Liver (tissue), 2 donors: ENCODE data around the gene SUPT5H.

ENCODE experiments used
- RAD21 ChIP-seq, 2 donors: IDR thresholded peaks; 2 replicates each; pipeline ENCODE4 v1.6.1; 2016; ENCODE audit warnings: antibody characterized with exemption in 2 of 2, mild to moderate bottlenecking in 2 of 2
- YY1 ChIP-seq: IDR thresholded peaks from 2 replicates; pipeline ENCODE4 v1.6.1; 2016; ENCODE audit warnings: antibody characterized with exemption, mild to moderate bottlenecking
- donor health status: healthy.

DNA sequence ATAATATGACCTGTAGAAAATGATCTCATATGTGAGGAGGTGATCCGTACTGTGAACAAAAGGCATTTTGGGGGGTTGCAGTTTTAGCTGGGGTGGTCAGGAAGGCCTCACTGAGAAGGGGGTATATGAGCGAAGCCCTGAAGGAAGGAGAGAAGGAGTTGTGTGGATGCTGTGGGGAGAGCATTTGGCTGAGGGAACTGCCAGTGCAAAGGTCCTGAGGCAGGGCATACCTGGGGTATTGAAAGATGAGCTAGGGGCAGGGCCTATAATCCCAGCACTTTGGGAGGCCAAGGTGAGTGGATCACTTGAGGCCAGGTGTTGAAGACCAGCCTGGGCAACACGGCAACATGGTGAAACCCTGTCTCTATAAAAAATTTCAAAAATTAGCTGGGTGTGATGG lies 72.0 kb downstream of the SUPT5H start:
- TF ChIP-seq RAD21 (IDR thresholded peaks at IDR 0.05) (no peak), YY1 (no peak)
